Stimulated activated CD4-positive, alpha-beta T cell treated with anti-CD3 and anti-CD28 coated beads, Interleukin-1b, Interleukin-23, amount 100 ng/mL, for 24 hours (primary cell): Measurements from ENCODE around the gene RND1.

ENCODE experiments used
- DNase-seq, 4 experiments: peaks; one replicate each; pipeline ENCODE4 v3.0.0-alpha.2; 2020; ENCODE audit warnings: low read depth in 4 of 4, low spot score in 1 of 4

Gene RND1

DNA sequence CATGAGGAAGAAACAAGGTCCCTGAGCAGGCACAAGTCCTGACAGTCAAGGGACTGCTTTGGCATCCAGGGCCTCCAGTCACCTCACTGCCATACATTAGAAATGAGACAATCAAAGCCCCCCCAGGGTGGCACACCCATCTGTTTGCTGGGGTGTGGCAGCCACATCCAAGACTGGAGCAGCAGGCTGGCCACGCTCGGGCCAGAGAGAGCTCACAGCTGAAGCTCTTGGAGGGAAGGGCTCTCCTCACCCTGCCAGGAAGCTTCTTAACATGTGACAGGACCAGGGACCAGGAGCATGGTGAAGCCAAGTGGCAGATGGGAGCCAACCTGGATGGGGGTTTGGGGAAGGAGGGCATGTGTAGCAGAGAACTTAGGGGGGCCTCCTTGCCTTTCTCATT, 37.4 kb downstream of the RND1 start:
- no peak for DNase-seq

DNA sequence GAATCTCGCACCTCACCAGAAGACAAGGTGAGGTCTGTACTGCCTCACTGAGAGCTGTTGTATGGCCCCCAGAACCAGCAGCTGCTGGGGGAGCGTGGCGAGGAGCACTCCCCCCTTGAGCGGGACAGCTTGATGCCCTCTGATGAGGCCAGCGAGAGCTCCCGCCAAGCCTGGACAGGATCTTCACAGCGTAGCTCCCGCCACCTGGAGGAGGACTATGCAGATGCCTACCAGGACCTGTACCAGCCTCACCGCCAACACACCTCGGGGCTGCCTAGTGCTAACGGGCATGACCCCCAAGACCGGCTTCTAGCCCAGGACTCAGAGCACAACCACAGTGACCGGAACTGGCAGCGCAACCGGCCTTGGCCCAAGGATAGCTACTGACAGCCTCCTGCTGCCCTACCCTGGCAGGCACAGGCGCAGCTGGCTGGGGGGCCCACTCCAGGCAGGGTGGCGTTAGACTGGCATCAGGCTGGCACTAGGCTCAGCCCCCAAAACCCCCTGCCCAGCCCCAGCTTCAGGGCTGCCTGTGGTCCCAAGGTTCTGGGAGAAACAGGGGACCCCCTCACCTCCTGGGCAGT, 38.1 kb downstream of the RND1 start:
- DNase-seq, result no peak

DNA sequence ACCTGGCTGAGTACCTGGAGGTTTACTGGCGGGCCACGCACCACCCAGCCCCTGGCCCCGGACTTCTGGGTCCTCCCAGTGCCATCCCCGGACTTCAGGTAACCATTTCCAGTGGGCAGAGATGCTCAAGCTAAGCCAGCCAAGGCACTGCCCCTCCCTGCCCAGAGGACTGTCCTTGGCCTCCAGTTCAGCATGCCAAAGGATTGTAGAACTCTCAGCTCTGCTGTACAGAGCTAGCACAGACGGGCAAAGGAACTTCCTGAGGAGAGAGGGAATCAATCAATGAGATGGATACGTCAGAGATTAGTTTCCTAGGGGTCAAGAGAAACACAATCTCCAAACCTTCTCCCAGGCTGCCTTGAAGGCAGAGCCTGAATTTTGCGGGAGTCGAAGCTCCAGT, 38.6 kb downstream of the RND1 start:
- no peak for DNase-seq

DNA sequence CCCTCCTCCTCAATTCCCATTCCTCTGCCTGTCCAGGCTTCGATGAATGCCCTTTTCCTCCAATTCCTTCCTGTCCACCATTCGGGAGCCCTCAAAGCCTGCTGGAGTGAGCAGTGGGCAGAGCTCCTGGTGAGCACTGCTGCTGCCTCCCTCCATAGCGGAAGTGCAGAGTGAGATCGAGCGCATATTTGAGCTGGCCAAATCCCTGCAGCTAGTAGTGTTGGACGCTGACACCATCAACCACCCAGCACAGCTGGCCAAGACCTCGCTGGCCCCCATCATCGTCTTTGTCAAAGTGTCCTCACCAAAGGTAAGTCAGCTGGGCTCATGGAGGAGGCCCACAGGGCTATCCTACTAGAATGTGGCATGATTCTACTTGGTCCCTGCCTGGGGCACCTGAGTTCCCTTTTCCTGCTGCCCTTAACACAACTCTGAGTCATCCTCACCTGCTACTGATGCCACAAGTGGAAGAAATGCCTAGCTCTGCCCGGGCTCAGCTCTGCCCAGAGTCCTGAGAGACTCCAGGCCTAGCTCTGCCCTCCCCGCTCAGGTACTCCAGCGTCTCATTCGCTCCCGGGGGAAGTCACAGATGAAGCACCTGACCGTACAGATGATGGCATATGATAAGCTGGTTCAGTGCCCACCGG, 39.3 kb downstream of the RND1 start:
- DNase-seq, result no peak

DNA sequence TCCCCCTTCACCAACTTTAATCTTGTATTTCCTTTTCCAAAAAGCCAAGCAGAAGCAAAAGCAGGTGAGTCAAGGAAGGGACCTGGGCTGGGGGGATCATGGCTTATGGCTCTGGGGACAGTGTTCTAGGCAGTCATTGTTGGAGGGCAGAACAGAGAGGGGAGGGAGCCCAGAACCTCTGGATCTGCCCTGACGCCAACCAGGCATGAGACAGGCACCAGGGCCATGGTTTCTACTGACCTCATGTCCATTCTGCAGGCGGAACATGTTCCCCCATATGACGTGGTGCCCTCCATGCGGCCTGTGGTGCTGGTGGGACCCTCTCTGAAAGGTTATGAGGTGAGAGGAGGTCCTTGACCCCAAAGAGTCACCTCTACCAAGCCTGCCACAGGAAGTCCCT, 40.8 kb downstream of the RND1 start:
- DNase-seq, result no peak

DNA sequence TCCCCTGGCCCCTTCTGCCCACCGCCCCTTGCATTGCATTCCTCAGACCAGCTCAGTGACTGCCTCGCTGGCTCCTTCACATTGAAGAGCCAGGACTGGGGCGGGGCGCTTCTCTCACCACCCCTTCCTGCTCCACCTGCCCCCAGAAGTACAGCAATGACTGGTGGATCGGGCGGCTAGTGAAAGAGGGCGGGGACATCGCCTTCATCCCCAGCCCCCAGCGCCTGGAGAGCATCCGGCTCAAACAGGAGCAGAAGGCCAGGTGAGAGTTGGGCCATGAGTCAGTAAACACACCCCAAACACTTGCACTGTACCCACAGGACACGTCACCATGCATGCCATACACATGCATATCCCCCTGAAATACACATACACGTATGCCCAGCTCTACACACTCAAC, 41.6 kb downstream of the RND1 start:
- no peak for DNase-seq

DNA sequence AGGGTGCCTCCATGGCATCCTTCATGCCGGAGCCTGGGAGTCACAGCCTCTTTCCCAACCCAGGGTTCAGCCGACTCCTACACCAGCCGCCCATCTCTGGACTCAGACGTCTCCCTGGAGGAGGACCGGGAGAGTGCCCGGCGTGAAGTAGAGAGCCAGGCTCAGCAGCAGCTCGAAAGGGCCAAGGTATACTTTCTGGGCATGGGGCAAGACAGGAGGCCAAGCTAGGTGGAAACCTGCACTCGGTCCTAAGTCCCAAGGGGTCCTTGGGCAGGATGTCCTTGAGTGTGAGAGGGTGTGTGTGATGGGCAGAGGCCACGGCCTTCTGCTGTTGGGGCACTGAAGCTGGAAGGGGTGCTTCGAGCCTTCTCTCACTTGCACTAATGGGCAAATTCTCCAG, 42.4 kb downstream of the RND1 start:
- no peak for DNase-seq

DNA sequence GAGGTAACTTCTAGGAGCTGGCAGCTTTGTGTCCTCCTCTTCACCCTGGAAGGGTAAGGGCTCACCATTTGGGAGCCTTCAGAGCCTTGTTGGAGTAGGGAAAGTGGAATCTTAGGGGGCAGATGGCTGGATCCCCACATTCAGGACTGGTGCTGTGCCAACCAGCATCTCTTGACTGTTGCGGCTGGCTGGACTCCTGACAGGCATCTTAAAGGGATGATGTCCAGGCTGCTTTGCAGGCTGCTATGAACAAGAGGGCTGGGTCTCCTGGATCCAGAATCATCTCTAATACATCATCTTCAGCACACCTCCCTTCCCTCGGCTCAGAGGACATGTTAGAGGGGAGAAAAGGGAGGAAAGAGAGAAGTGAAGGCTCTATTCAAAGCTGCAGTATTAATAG, 43.0 kb downstream of the RND1 start:
- no peak for DNase-seq

DNA sequence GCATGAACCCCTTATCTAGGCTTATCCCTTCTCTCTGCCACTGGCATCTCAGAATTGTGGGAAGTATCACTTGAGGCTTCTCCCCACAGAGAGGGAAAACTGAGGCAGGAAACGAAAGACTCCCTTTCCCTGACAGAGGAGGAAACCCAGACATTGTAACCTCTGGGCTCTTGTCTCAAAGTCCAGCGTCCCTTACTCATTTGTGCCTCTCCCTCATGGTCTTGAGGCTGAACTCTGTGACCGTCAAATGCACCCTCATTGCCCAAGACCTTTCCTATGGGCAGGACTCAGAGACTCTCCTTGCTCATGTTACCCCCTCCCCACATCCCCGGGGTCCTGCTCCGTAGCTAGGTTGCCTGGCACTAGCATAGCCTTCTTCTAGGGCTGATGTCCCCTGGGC, 43.5 kb downstream of the RND1 start:
- DNase-seq, result no peak

DNA sequence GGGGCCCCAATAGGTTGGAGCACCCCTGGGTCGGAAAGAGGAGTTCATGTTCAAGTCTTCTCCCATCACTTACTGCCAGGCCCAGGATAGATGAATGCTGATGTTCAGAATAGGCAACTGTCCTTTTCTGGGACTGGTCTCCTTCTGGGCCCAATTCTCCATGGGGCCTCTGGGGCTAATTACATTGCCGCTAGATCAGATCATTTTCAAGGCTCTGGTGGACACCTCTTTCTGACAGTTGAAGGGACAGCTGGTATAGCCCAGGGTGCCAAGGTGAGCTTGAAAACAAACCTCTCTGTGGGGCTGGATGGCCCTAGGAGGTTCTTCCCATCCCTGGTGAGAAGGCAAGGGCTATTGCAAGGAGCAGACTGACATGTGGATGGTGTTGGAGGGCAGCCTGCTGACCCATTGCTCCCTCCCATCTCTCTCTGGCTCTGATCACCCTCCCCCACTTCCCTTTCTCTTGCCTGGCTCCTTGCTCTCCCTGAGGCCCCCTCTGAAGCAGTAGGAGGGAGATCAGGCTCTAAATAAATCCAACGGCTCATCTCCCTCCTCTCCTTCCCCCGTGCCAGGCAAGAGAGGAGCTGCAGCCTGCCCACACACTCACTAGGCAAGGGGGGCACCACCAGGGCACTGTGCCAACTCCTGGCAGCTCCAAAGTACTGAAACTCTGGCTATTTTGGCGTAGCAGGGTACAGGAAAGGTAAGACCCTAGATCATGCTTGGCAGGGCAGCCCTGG, 45.5 kb downstream of the RND1 start:
- no peak for DNase-seq

DNA sequence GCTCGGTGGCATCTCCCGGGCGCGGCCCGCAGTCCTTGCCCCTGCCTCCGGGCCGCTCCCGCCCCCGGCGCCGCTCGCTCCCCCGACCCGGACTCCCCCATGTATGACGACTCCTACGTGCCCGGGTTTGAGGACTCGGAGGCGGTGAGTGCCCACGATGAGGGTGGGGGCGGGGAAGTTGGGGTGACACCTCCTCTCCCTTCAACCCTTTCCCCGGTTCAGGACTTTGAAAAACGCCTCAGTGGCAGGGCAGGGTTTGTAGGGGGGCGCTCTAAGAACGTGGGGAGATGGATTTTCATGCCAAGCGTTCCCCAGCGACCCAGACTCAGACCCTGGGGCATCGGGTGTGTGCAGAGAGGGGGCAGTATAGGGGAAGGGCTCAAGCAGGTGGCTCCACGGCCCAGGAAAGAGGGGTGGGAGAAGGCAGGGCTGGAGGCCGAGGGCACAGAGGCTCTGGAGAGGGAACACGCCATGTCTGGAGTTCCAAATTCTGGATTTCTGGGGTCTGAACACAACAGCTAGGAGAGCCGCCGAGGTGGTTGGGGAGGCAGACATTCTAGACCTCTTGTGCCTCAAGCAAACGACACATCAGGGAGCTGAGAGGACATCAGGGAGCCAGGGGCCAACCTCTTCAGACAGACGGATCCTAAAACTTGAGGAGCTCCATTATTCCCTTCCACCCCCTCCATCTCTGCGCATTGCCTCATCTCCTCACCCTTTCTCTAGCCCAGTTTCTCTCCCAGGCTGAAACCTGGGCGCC, 46.7 kb downstream of the RND1 start:
- DNase-seq, result no peak

DNA sequence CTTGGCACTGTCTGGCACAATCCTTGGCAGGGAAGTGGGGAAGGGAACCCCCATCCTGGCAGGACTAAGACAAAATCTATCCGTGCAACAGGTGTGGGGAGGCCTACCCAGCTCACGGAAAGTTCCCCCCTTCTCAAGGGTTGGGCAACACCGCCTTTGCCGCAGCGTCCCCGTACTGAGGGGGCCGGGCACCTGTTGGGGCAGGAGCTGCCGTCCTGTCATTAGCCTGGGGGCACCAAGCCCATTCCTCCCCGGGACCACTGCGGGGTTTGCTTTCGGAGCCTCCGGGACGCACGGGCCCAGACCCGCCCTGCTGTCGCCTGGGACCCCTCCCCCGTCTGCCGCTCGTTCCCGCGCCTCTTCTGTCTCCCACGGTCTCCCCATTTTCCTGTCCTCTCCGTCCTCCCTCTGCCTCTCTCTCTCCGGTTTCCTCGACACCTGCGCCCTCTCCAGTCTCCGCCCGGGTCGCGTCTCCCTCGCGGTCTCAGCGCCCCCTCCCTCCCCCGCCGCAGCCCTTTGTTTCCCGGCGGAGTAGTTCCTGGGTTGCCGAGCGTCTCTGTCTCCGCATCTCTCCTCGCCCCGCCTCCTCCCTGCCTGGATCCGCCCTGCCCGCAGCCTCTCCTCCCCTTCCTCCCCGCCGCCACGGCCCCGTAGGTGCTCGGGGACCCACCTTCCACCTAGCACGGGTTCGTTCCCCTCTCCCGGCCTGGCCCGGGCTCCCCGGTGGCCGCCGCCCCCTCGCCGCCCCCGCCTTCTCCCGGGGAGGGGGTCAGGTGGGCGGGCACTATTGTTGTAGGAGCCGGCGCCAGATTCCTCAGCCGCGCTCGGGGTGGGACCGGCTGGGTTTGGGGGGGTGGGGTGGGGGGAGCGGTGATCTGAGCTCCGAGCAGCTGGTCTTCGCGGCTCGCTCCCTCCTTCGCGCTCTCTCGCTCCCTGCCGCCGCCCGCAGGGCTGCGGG, 47.5 kb downstream of the RND1 start, which contains the start of gene CACNB3:
CACNB3 (plus strand) TSS at position 624 of the 958 bp plus-strand sequence. CDS start 434 bp downstream, outside the sequence.
- DNase-seq, result peak; percentile 38 to 72 (median 61)

DNA sequence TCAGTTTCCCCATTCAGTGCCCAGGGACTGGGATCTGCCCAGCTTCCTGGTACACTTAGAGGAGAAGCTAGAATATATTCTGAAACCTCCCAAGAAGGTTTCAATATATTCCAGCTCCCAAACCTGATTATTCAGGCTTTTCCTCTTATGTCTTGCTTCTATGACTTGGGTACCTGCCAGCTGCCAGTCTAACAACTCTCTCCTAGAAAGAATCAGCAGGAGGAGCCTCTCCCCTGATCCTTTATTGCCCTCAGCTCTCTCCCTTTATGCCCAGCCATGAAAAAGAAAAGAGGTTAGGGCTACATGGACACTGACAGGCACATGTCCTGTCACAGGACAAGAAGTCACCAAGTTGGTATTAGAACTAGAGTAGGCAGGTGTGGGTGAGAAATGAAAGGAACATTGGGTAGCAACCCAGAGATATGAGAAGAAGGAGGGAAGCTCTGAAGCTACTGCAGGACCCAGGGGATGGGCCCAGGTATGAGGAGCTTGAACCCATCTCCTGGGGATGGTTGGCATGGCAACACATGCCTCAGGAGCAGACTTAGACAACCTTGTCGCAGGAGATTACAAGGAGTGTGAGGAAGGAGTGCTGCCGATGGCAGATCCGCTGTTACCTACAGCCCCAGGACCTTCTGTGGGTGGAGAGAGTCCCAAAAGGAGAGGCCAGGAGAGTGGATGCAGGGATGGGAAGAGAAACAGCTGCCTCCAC, 49.4 kb downstream of the RND1 start:
- DNase-seq, result no peak

DNA sequence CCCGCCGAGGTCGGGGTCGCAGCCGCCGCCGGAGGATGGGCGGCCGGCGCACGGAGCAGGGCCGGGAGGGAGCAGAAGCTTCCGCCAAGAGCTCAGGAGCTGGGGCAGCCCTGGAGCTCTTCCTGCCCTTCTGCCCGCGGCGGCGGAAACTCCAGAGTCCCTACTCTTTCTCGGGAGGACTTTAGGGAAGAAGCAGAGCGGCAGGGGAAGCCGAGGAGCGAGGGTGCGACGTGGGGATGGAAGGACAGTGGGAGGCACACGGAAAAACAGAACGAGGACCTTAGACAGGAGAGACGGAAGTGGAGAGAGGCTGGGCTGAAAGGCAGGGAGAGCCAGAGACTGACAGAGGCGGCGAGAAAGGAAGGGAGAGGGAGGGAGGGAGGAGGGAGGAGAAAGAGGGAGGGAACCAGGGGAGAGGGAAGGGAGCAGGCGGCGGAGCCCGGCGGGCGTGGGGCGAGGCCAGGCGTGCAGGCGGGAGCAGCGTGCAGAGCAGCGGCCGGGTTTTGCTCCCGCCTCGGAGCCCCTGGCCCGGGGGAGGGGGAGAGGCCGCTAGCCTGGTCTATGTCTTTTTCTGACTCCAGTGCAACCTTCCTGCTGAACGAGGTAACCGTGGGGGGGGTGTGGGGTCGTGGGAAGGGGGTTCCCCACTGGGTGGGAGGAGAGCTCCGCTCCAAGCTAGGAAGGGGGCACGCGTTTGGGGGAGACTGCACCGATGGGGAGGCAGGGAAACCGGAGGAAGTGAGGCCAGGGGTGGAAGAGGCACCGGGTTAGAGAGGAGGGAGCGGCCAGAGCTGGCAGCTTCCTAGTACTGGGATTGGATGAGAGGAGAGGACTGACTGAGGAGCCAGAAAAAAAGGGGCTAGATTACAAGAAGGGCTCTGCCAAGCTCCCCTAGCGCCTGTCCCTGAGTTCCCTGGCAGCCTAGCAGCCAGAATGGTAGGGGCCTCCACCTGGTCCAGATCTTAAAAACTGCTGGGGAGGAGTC, 50.3 kb downstream of the RND1 start:
- peak in 1 of 4 experiments; percentile 10 for DNase-seq

DNA sequence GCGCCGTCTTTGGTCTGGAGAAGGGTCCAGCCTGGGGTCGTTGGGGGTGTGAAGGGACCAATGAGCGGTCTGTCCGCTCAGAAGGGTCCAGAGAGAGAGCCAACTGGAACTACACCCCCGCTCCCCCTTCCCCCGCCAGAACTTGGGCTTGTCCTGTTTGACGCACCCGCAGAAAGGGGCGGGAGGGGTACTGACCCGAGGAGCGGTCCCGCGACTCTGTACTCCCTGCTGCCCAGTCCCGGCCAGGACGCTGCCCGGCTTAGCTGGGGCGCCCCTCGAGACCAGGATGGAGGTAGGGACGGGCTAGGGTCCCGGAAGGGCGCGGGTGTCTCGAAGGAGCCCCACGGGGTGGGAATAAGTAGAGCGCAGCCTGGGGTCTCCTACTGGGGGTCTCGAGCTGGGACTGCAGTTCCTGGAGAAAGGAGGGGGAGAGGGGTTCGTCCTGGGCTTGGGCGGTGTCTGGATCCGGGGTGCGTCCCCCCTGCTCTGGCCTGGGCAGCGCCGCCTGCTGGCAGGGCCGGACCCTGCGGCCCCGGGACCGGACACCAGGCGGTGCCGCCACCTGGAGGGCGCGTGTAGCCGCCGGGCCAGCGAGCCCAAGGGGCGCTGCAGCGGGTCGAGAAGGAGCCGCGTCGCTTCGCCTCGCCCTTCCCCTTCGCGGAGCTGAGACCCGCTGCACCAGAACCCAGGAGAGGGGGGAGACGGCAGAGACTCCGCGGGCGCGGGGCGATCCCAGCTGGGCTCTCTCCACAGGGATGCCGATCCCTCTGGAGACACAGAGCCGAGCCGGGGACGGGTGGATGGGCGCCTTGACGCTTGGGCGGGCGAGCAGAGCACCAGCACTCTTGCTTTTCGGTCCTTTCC, 51.2 kb downstream of the RND1 start:
- DNase-seq, result peak; percentile 42 to 72 (median 54)

DNA sequence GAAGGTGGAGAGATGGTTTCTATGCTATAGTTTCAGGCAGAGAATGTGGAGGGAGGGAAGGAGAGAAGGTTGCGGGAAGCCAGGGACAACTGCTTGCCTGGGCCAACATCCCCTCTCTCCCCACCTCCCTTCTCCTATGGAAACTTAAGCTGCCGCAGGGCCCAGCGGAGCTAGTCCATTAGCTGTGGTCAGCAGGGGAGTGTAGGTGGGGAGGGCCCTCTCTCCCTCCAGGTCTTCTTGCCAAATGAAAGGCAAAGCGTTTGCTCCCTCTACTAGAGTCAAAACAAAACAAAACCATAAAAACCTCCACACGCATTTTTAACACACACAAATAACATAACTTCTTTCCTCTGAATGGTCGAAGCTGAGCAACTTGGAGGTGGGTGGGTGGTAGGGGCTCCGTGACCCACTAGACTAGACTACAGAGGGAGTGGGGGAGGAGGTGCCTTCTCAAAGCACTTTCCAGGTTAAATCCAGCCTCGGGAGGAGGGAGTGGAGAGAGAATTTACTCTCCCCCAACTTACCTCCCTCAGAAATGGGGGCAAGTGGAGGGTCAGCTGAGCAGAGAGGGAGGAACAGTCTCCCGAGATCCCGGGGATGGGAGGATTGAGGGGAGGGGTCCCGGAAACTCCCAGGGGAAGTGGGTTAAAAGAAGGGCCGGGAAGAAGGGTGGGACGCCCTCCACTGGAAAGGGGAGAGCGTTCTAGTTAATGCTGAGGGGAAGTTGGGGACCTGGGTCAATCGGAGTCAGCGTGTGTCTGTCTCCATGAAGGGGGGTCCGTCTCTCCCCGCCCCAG, 52.0 kb downstream of the RND1 start:
- no peak for DNase-seq

DNA sequence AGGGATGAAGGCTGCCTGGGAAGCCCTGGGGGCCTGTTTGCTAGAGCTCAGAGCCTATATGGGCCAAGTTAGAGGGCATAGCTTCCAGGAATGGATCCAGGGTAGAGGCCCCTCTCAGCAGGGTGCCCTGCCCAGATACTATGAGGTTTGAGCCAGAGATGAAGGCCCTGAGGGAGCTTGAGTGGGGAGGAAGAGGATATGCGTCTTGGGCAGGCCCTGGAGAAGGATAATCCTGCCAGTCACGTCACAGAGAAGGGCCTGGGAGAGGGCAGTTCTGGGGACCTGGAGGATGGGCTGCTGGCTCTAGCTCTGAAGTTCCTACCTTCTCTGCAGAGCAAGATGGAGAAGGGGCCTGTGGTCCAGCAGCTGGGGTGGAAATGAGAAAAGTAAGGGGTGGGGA, 53.3 kb downstream of the RND1 start:
- DNase-seq, result no peak
